Smooth muscle cell (in vitro differentiated cells): Measurements from ENCODE around the gene HTRA1. TPM values are rescaled to one million over a fixed set of nuclear protein-coding genes. Genes with fewer than 3 reads are reported as not detected.
A peak's percentile ranks its signal among the peaks of the same experiment; 100 is the strongest.

Source experiments
- DNase-seq: peaks from one replicate; lab custom pipeline; 2025; ENCODE audit not compliant: unreplicated experiment; lab: John Stamatoyannopoulos, UW
- H2AFZ ChIP-seq: fragments of 200-600 bp; sonication (generic); 2 replicates; pipeline ENCODE4 v1.6.0; 2016; ENCODE audit warnings: antibody characterized with exemption, low read depth, mild to moderate bottlenecking
- H3F3A ChIP-seq: fragments of 200-600 bp; sonication (generic); 2 replicates; pipeline ENCODE4 v1.6.0; 2017; ENCODE audit warnings: antibody characterized with exemption, low read depth
- H3K27ac ChIP-seq: fragments of 200-600 bp; sonication (generic); 2 replicates; pipeline ENCODE4 v1.5.1; 2016; ENCODE audit warnings: low read depth, mild to moderate bottlenecking
- H3K27me3 ChIP-seq: fragments of 200-600 bp; sonication (generic); 2 replicates; pipeline ENCODE4 v1.6.1; 2016; ENCODE audit warnings: low read depth, mild to moderate bottlenecking
- H3K36me3 ChIP-seq: fragments of 200-600 bp; sonication (generic); 2 replicates; pipeline ENCODE4 v1.5.1; 2016; ENCODE audit warnings: low read depth
- H3K4me1 ChIP-seq: fragments of 200-600 bp; sonication (generic); 2 replicates; pipeline ENCODE4 v1.5.1; 2016; ENCODE audit warnings: low read depth
- H3K4me2 ChIP-seq: fragments of 200-600 bp; sonication (generic); 2 replicates; pipeline ENCODE4 v1.6.0; 2016; ENCODE audit warnings: mild to moderate bottlenecking
- H3K4me3 ChIP-seq: fragments of 200-600 bp; sonication (generic); 2 replicates; pipeline ENCODE4 v1.5.1; 2016; ENCODE audit warnings: mild to moderate bottlenecking
- H3K79me2 ChIP-seq: fragments of 200-600 bp; sonication (generic); 2 replicates; pipeline ENCODE4 v1.6.0; 2016; ENCODE audit warnings: low read depth, mild to moderate bottlenecking
- H3K9ac ChIP-seq: fragments of 200-600 bp; sonication (generic); 2 replicates; pipeline ENCODE4 v1.6.0; 2016; ENCODE audit warnings: low read depth
- H3K9me3 ChIP-seq: fragments of 200-600 bp; sonication (generic); replicated peaks from 2 replicates; pipeline ENCODE4 v1.5.1; 2016; ENCODE audit warnings: low read depth
- H4K20me1 ChIP-seq: fragments of 200-600 bp; sonication (generic); 2 replicates; pipeline ENCODE4 v1.6.0; 2016; ENCODE audit warnings: low read depth
- WGBS: methylation state at CpG from one replicate; pipeline ENCODE4 v1.1.7; 2016; ENCODE audit warnings: low lambda C conversion rate; 5-methylcytosine and 5-hydroxymethylcytosine counted together
- polyA plus RNA-seq: library from polyadenylated mRNA; unstranded; fragments of >200 nt; fragmentation: Nextera tagmentation; extraction: Ambion mirVana; gene quantifications from 2 replicates; pipeline ENCODE4 v1.2.1, GENCODE V29; 2016
- total RNA-seq: library from RNA; depleted of rRNA; stranded (reverse); fragments of >200 nt; gene quantifications from 2 replicates; pipeline ENCODE4 v1.2.3, GENCODE V29; 2014
- TF ChIP-seq, protein P1 (sequence below): fragments of 200-600 bp; sonication (generic); IDR thresholded peaks from 2 replicates; pipeline ENCODE4 v1.5.1; 2017; ENCODE audit warnings: borderline replicate concordance, mild to moderate bottlenecking, antibody characterized with exemption; ENCODE audit not compliant: insufficient read depth, poor library complexity, severe bottlenecking

HTRA1 gene
- total and polyA plus RNA-seq, 2 experiments from 2014 or later: 175 to 257 TPM

DNA sequence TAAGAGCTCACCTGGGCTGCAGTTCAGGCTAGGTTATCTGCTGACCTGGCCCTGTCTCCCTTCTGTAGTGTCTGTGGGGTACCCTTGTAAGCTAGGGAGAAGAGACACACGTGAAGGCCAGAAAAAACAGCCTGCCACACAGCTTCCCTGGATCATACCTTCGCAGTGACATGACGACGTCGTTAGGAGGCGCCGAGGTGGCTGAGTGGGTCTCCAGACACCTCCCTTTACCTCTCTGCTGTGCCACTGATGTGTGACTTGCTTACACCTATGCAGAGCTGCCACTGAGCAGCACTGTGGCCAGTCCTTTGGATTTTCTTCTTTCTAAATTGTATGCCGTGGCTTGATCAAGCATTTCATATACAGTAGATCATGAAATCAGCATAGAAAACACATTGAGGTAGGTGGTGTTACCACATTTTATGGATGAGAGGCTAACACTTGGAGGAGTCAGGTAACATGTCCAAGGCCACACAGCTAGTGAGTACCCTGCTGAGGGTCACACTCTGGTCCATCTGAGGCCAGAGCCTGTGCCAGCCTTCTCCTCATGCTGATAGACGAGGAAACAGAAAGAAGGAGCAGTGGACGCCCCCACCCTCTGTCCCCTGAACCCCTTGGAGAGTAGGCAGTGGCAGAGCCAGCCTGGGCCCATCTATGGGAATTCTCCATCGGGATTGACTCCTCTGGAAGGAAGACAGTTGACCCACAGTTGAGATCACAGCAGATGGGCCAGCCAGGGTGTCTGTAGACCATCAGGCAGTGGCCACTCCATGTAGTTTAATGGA lies 23.1 kb downstream of the HTRA1 start:
- no peak overlapping the region for H3K4me2 ChIP-seq
- H3F3A ChIP-seq: peaks cover 5% of the 10 kb centered on the region
- H3K79me2 ChIP-seq: peaks cover 28% of the 10 kb centered on the region
- WGBS: 86% methylated on average over 11 of the region's 11 CpGs
- no peaks in the 10 kb centered on the region for H4K20me1 ChIP-seq
- H3K27me3 ChIP-seq: no peaks in the 10 kb centered on the region
- no peak overlapping the region for H3K27ac ChIP-seq
- no peak overlapping the region for H2AFZ ChIP-seq
- DNase-seq: no peak
- H3K36me3 ChIP-seq: no peaks in the 10 kb centered on the region
- TF ChIP-seq, protein P1, sequence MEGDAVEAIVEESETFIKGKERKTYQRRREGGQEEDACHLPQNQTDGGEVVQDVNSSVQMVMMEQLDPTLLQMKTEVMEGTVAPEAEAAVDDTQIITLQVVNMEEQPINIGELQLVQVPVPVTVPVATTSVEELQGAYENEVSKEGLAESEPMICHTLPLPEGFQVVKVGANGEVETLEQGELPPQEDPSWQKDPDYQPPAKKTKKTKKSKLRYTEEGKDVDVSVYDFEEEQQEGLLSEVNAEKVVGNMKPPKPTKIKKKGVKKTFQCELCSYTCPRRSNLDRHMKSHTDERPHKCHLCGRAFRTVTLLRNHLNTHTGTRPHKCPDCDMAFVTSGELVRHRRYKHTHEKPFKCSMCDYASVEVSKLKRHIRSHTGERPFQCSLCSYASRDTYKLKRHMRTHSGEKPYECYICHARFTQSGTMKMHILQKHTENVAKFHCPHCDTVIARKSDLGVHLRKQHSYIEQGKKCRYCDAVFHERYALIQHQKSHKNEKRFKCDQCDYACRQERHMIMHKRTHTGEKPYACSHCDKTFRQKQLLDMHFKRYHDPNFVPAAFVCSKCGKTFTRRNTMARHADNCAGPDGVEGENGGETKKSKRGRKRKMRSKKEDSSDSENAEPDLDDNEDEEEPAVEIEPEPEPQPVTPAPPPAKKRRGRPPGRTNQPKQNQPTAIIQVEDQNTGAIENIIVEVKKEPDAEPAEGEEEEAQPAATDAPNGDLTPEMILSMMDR: no peak
- H3K4me1 ChIP-seq: peaks cover 8% of the 10 kb centered on the region
- no peaks in the 10 kb centered on the region for H3K9me3 ChIP-seq
- H3K9ac ChIP-seq: no peak overlapping the region
- no peak overlapping the region for H3K4me3 ChIP-seq

DNA sequence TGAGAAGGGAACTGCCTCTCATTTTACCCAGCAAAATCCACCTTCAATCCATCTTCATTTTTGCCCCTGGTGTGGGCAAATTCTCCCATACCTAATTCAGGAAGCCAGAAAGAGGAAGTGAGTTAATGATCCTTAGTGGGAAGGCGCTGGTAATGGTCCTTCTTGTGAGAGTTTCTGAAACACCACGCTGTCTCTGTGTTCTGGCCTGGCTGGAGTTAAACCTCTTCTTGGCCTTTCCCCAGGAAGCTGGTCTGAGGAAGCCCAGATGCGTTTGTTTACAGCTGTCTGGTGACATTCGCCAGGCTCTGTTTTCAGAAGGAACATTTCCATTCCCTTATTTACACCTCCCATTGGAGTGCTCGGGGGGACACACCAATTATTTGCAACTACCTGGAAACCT lies 24.3 kb downstream of the HTRA1 start:
- H3K4me2 ChIP-seq: peak overlapping the region; percentile 34
- TF ChIP-seq, protein P1: no peak
- H3K4me1 ChIP-seq: peaks cover 8% of the 10 kb centered on the region
- DNase-seq: no peak
- H3K36me3 ChIP-seq: no peaks in the 10 kb centered on the region
- no peak overlapping the region for H2AFZ ChIP-seq
- no peaks in the 10 kb centered on the region for H3K27me3 ChIP-seq
- H3K27ac ChIP-seq: peak overlapping the region; percentile 9
- no peaks in the 10 kb centered on the region for H4K20me1 ChIP-seq
- no peak overlapping the region for H3K4me3 ChIP-seq
- H3F3A ChIP-seq: peaks cover 8% of the 10 kb centered on the region
- no peak overlapping the region for H3K9ac ChIP-seq
- peaks cover 18% of the 10 kb centered on the region for H3K79me2 ChIP-seq
- no peaks in the 10 kb centered on the region for H3K9me3 ChIP-seq
- 4% methylated on average over 5 of the region's 5 CpGs for WGBS

DNA sequence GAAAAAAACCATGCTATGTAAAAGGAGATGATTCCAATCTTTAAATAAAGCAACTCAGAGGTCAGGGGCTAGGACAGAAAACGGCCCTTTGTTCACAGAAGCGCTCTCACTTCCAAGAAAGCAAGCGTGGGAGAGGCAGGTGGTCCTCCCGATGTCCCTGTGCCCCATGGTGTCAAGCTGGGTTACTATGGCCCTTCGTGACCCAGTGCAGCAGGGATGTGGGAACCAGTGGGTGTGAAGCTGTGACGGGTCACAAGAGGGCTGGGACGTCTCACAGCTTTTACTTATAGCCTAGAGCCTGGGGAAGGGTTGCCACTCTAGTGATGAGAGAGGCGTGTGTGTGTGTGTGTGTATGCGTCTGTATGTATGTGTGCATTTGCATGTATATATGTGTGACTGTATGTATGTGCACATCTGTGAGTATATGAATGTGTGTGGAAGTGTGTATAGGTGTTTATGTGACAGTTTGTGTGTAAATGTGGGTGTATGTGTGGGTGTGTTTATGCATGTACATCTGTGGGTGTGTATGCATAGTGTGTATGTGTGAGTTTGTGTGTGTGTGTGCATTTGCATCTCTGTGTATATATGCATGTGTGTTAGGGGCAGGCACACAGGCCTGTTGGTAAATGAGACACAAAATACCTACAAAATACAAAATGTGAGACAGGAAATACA lies 25.2 kb downstream of the HTRA1 start:
- DNase-seq: no peak
- Histone ChIP-seq H3K4me3 (no peak overlapping the region), H4K20me1 (no peaks in the 10 kb centered on the region), H3K4me1 (peaks cover 10% of the 10 kb centered on the region), H3K27ac (no peak overlapping the region), H3K79me2 (peaks cover 14% of the 10 kb centered on the region), H3F3A (peaks cover 8% of the 10 kb centered on the region), H3K4me2 (peak overlapping the region; percentile 34), H3K9ac (no peak overlapping the region), H3K9me3 (no peaks in the 10 kb centered on the region), H3K36me3 (no peaks in the 10 kb centered on the region), H2AFZ (no peak overlapping the region), H3K27me3 (no peaks in the 10 kb centered on the region)
- TF ChIP-seq, protein P1: no peak
- WGBS: 70% methylated on average over 9 of the region's 9 CpGs
